Heart right ventricle (tissue), 16 donors: Measurements from ENCODE around the gene DCHS1. TPM values are rescaled to one million over a fixed set of nuclear protein-coding genes. Genes with fewer than 3 reads are reported as not detected.

ENCODE experiments used
- ATAC-seq, 8 donors: fragments of 200-7000 bp; cut with Tn5 transposase; one replicate each; pipeline ENCODE4 v1.9.1; 2020; ENCODE audit warnings: mild to moderate bottlenecking in 8 of 8, moderate library complexity in 8 of 8, moderate number of reproducible peaks in 1 of 8
- DNase-seq, 2 donors: peaks; one replicate each; pipeline ENCODE4 v3.0.0-alpha.2; 2020
- H3K27ac ChIP-seq, 10 donors: fragments of 200-600 bp; sonication (generic) in 2 of 10; one replicate each; pipeline versions ENCODE4 v1.5.0 to v1.8.0; 2020 to 2022; ENCODE audit warnings: mild to moderate bottlenecking in 3 of 10
- H3K27me3 ChIP-seq, 7 donors: fragments of 200-600 bp; one replicate each; pipeline ENCODE4 v1.8.0; 2021 to 2022; ENCODE audit warnings: mild to moderate bottlenecking in 2 of 7
- H3K36me3 ChIP-seq, 9 donors: fragments of 200-600 bp; sonication (generic) in 1 of 9; one replicate each; pipeline versions ENCODE4 v1.5.0 to v1.8.0; 2020 to 2022; ENCODE audit warnings: mild to moderate bottlenecking in 2 of 9
- H3K4me1 ChIP-seq, 9 donors: fragments of 200-600 bp; sonication (generic) in 1 of 9; one replicate each; pipeline versions ENCODE4 v1.5.0 to v1.8.0; 2020 to 2022; ENCODE audit warnings: mild to moderate bottlenecking in 4 of 9
- H3K4me3 ChIP-seq, 10 donors: fragments of 200-600 bp; sonication (generic) in 2 of 10; one replicate each; pipeline versions ENCODE4 v1.5.0 to v1.8.0; 2020 to 2022; ENCODE audit warnings: mild to moderate bottlenecking in 7 of 10, moderate library complexity in 2 of 10
- H3K9me3 ChIP-seq, 11 donors: fragments of 200-600 bp in 10 of 11; sonication (generic) in 2 of 11; one replicate each; pipeline versions ENCODE4 v1.5.0 to v1.8.0; 2013 to 2022; ENCODE audit warnings: mild to moderate bottlenecking in 2 of 11, control low read depth in 1 of 11, moderate library complexity in 1 of 11
- WGBS, 2 donors: extraction: QIAGEN DNeasy Blood & Tissue Kit; methylation state at CpG; one replicate each; pipeline ENCODE4 v1.1.7; 2013; ENCODE audit warnings: inconsistent platforms in 1 of 2; 5-methylcytosine and 5-hydroxymethylcytosine counted together
- intact Hi-C, 10 donors: fragments of 100-400 bp; cut with DNase I; formaldehyde crosslinking; loops; one replicate each; pipeline versions ENCODE4 v1.11.1 to v1.14.2; 2022
- polyA plus RNA-seq, 2 donors: library from polyadenylated mRNA; stranded (reverse); fragments of 200-250 nt; gene quantifications; one replicate each; pipeline ENCODE4 v1.2.3, GENCODE V29; 2013
- total RNA-seq, 10 donors: library from RNA; stranded (reverse); fragmentation: NEBNext Ultra II Directional in 3 of 10; extraction: Animal tissue kit (Norgen Biotek cat#: 25700) in 3 of 10; gene quantifications; one replicate each; pipeline versions ENCODE4 v1.2.1 to v1.2.4, GENCODE V29; 2021 to 2023
- TF ChIP-seq, protein P1 (sequence below), 9 donors: fragments of 200-600 bp; sonication (generic) in 2 of 9; IDR thresholded peaks; one replicate each; pipeline versions ENCODE4 v1.5.0 to v1.8.0; 2021 to 2022; ENCODE audit warnings: antibody characterized with exemption in 9 of 9, mild to moderate bottlenecking in 5 of 9, moderate library complexity in 1 of 9
- donor health status: Arrhythmogenic right ventricular cardiomyopathy.
- donor health status: ischemic (EF 13 %, LVEDD 7.1; RV severe dilation, severe dysfunction).
- donor health status: healthy with polysubstance abuse.
- donor health status: DM: no; HTN: yes; CAD: no.
- donor health status: DM: no; HTN: no; CAD: no.
- donor health status: ischemic (EF 25% LVEDD 6.9; RV normal size, moderate dysfunction).
- donor health status: ischemic (EF 25% LVEDD 5.7; RV mildly dilated, moderate dysfunction).
- donor health status: healthy.
- donor health status: DM: yes; HTN: yes; CAD: no.
- donor health status: Ischemic cardiomyopathy.
- donor health status: ischemic (EF 35%, LVEDD 5.7; RV mildly dilated, moderate dysfunction).
- donor health status: nonischemic (EF 11% LVEDD 7.7; RV severe dilation, severe dysfunction).
- donor health status: DM: yes; HTN: yes; CAD: no.
- donor health status: PGD.
- donor health status: ischemic (EF 29% LVEDD 5.4; RV normal size, mild dysfunction).
- donor health status: nonischemic (EF 23%, LVEDD 6.1; RV moderate dilation, normal function).

Gene DCHS1
- total and polyA plus RNA-seq, 12 donors = 4.1 to 12.4 (median 8.2) TPM

DNA sequence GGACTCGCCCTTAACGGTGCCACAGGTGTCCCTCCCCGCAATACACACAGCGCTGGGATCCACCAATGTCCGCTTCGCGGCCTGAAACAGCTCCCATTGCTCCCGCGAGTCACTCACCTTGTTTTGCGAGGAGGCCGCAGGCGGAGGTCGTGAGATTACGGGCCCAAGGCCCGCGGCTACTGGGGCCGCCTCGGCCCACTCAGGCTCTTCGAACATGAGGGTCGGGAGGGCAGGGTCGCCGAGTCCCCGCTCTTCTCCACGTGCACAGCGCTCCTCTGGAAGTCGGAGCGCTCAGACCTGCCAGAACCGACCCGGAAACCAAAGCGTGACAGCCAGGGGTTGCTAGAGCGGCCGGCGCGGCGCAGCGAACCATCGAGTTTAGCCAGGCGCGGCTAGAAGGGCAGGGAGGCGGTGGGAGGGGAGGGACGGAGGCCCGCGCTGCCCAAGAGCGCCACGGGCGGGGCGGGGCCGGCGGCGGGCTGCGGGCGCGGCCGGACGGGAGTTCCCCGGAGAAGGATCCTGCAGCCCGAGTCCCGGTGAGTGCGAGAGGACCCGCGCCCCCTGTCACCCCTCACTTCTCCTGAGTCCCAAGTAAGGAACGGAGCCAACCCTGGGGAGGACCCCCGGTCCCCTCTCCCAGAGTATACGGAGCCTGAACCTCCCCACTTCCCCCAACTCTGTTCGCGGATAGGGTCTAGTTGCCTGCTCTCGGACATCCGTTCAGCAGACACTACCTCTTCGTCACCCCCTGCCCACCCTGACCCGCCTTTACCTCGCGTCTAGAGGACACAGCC is 52.1 kb downstream of the DCHS1 start, which contains the start of the genes ILK and RRP8:
ILK (plus strand) TSS at position 488 of the 794 bp plus-strand sequence. CDS start 498 bp downstream, outside the sequence.
RRP8 (minus strand) TSS at position 330 of the 794 bp plus-strand sequence; CDS start at position 216, 114 bp downstream.
- DNase-seq (peak; percentile 92 to 93), ATAC-seq (peak; percentile 85 to 94 (median 92))
- TF ChIP-seq, protein P1, sequence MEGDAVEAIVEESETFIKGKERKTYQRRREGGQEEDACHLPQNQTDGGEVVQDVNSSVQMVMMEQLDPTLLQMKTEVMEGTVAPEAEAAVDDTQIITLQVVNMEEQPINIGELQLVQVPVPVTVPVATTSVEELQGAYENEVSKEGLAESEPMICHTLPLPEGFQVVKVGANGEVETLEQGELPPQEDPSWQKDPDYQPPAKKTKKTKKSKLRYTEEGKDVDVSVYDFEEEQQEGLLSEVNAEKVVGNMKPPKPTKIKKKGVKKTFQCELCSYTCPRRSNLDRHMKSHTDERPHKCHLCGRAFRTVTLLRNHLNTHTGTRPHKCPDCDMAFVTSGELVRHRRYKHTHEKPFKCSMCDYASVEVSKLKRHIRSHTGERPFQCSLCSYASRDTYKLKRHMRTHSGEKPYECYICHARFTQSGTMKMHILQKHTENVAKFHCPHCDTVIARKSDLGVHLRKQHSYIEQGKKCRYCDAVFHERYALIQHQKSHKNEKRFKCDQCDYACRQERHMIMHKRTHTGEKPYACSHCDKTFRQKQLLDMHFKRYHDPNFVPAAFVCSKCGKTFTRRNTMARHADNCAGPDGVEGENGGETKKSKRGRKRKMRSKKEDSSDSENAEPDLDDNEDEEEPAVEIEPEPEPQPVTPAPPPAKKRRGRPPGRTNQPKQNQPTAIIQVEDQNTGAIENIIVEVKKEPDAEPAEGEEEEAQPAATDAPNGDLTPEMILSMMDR (IDR thresholded peaks at IDR 0.05) = peak in 6 of 9 donors; percentile 13 to 64 (median 43)
- Histone ChIP-seq H3K4me3 (peak within 1 kb of the TSS; percentile 63 to 97 (median 82)), H3K9me3 (no peaks in the 10 kb centered on the region), H3K27ac (peak within 1 kb of the TSS; percentile 93 to 99 (median 97)), H3K27me3 (no peaks in the 10 kb centered on the region), H3K36me3 (peaks cover 0 to 51% (median 31%) of the 10 kb centered on the region in 9 donors), H3K4me1 (peaks cover 15 to 80% (median 69%) of the 10 kb centered on the region in 9 donors)
- 0 to 1% methylated on average over 68 to 72 of the region's 72 CpGs for WGBS, 2 donors
- intact Hi-C loops = loop anchor here in 7 of 10 donors (1.0 to 10.0 kb wide), 9 partner anchors 56 to 121 kb away; partner anchors contain the start of genes MRPL17 (in 5 of the 7), ARFIP2 (in 2 of the 7) and TIMM10B (in 2 of the 7)

DNA sequence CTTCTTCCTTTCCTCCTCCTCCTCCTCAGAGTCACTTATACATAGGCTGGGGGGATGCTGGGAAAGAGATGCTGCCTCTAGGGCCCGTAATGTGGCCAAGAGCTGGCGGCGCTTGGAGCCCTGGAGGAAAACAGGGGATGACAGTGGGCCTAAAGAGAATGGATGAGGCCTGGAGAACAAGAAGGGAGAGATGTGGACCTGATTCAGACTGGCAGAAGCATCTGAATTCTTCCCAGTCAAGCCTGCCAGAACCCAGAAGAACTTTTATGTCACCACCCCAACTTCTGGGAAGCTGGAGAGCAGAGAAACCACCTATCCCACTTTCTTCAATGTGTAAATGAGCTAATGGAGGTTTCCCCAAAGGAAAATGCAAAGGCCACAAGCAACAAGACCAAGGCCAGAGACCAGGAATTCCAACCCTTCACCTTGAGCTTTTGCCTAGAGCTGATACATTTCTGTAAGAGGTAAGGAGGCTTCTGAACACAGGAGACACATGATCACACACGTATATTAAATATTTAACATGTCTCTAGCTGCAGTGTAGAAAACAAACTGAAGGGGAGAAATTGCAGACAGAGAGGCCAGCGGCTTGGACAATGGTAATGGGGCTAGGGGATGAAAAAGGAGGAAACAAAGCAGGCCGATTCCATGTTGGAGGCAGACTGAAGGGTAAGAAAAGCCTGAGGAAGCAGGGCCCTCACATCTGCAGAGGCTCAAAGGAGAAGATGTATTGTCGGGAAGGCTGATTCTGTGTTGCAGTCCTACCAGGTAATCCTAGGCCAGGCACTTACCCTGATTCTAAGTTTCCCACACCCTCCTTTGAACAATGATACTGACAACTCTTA is 53.3 kb downstream of the DCHS1 start:
- 53 to 54% methylated on average over 7 of the region's 7 CpGs for WGBS, 2 donors
- Histone ChIP-seq H3K4me3 (peak overlapping the region; percentile 63 to 97 (median 82)), H3K27me3 (no peaks in the 10 kb centered on the region), H3K36me3 (peaks cover 0 to 51% (median 23%) of the 10 kb centered on the region in 9 donors), H3K4me1 (peaks cover 9 to 80% (median 62%) of the 10 kb centered on the region in 9 donors), H3K27ac (peak overlapping the region in 9 of 10 donors; percentile 93 to 99 (median 98)), H3K9me3 (no peaks in the 10 kb centered on the region)
- DNase-seq (peak in 1 of 2 donors; percentile 2), ATAC-seq (no peak)
- intact Hi-C loops = loop anchor here in 6 of 10 donors (1.0 to 10.0 kb wide), 9 partner anchors 29 to 120 kb away; partner anchors contain the start of genes MRPL17 (in 3 of the 6), ARFIP2 (in 2 of the 6) and TIMM10B (in 2 of the 6)
- TF ChIP-seq, protein P1 (IDR thresholded peaks at IDR 0.05) = no peak

DNA sequence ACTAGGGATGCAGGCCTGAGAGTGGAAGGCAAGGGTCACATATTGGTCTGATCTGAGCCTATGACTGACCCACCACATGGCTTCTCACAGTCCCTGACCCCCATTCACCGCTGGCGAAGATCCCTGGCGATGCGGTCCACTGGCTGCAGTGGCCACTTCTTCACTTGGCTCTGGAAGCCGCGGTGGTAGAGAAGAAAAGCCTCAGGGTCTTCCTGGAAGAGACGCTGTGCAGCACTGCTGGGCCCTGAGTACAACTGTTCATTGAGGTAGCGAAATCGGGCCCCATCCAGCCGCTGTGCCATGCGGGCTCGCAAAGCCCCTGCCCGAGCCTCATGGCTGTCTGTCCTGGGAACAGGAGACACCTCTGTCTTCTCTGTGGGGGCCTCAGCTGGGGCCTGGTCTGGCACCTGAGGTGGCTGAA is 54.6 kb downstream of the DCHS1 start:
- no peak for ATAC-seq
- Histone ChIP-seq H3K36me3 (peaks cover 0 to 63% (median 23%) of the 10 kb centered on the region in 9 donors), H3K4me1 (peaks cover 9 to 82% (median 65%) of the 10 kb centered on the region in 9 donors)

More for the DNA sequence above, 54.6 kb downstream of the DCHS1 start:
- TF ChIP-seq, protein P1 (IDR thresholded peaks at IDR 0.05) = no peak
- DNase-seq = peak in 1 of 2 donors; percentile 1
- intact Hi-C loops = loop anchor here in 5 of 10 donors (5.0 to 10.0 kb wide), 7 partner anchors 54 to 119 kb away; partner anchors contain the start of genes ARFIP2 (in 2 of the 5), TIMM10B (in 2 of the 5) and MRPL17 (in 1 of the 5)
- Histone ChIP-seq H3K4me3 (no peak overlapping the region), H3K27ac (peak overlapping the region in 1 of 10 donors; percentile 12), H3K27me3 (no peaks in the 10 kb centered on the region), H3K9me3 (no peaks in the 10 kb centered on the region)
- WGBS, 2 donors = 96 to 98% methylated on average over 13 of the region's 13 CpGs
